Measurements from ENCODE around the gene SUN3.
A peak's percentile ranks its signal among the peaks of the same experiment; 100 is the strongest.
"Not testable (repeated sequence)": the region's sequence is repeated elsewhere in the genome, so short reads cannot be mapped to it uniquely, and the experiment has no call there.

The SUN3 gene

DNA sequence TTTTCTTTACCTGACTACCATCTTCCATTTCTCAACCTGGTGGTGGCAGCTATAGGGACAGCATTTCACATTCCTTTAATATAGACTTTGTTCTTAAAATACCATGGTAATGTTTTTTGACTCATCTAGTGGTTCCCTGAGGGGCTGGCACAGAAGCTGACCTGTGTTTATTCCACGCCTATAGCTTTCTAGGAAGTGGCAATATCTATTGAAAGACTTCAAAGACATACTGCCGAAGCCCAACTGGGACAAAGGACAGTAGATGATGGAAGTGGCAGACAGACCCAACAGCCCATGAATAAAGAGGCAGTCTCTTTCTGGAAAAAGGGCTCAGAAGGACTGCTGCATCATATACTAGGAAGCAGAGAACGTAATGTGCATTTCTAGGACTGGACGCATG, 11.2 kb downstream of the SUN3 start:
- DNase-seq = no peak

- no peak for DNase-seq
Observed at GRCh38 chr7:48016641-48017040, 12.3 kb downstream of the SUN3 start.

DNA sequence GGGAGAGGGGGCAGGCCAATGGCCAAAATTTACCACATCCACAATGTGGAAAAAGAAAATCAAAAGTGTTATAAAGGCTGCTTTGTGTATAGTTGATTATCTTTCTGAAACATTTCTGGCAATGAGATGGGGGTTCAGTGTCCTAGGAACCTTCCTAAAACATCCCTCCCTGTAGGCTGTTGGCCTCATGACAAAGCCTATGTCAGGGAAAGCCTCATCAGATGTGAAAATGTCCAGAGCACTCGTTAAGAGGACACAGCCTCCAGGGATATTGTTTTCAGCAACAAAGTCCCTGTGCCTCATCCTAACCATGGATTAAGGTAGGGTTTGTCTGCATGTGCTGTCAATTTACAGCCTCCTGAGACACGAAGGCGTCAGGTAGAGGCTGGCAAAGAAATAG, 17.0 kb downstream of the SUN3 start:
- no peak for DNase-seq

GRCh38 chr7:48011323-48011722, 17.6 kb downstream of the SUN3 start:
- no peak for DNase-seq

DNA sequence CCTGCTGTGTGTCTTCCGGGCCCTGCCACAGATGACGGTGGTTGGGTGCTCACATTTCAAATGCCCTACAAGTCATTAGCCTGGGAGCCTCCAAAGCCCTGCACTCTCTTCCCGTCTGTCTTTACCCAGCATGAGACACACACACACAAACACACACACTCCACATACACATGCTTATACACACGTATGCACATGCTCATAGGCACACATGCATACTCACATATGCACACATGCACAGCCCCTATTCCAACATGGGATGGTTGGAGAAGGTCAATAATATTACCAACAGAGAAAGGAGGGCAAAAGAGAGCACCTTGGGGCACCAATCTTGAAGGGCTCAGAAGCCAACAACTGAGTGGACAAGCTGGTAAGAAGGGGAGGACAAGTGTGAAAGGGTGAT, 19.0 kb downstream of the SUN3 start:
- DNase-seq = no peak

GRCh38 chr7:48009257-48009656, 19.6 kb downstream of the SUN3 start:
- DNase-seq = no peak

- DNase-seq = no peak
Observed at GRCh38 chr7:48006866-48007265, 22.0 kb downstream of the SUN3 start.

DNA sequence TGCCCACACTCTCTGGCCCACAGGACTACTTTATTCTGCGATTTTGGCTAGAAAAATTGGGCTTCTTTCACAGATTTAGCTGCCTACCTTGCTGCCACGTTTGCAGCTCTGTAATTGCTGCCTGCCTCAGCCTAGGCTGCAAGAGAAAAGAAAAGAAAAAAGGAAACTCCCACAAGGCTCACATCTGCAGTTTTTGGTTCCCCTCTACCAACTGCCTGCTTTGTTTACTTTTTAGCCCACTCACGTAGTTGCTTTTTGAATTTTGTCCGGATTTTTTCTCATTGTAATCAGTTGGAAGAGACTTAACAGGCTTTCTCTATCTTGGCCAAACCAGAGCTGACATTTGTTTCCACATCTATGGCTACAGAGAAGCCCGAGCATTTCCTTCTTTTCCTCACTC, 24.3 kb downstream of the SUN3 start:
- no peak for DNase-seq

DNA sequence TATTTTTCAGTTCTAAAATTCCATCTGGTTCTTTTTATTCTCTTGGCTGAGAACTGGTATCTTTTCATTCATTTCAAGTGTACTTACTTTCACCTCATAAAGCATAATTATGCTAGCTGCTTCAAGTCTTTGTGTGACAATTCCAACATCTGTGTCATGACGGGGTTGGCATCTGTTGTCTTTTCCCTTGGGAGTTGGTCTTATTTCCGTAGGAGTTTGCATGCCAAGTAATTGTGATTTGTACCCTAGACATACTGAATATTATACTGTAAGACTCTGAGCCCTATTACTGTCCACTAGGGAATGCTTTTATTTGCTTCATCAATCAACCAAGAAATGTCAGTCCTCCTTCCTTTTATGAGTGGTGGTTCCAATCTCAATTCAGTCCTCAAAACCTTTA, 24.9 kb downstream of the SUN3 start:
- no peak for DNase-seq

DNA sequence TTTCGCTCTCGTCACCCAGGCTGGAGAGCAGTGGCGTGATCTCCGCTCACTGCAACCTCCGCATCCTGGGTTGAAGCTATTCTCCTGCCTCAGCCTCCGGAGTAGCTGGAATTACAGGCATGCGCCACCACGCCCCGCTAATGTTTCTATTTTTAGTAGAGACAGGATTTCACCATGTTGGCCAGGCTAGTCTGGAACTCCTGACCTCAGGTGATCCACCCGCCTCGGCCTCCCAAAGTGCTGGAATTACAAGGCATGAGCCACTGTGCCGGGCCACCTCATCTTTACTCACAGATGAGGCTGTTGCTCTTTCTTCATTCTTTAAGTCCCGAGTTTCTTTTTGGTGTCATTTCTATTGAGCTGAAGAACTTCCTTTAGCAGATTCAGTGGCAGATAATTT, 28.7 kb downstream of the SUN3 start:
- DNase-seq = not testable (repeated sequence)

- no peak for DNase-seq
Observed at GRCh38 chr7:47999413-47999812, 29.5 kb downstream of the SUN3 start.

GRCh38 chr7:47992446-47992845, 36.5 kb downstream of the SUN3 start:
- DNase-seq = no peak

DNA sequence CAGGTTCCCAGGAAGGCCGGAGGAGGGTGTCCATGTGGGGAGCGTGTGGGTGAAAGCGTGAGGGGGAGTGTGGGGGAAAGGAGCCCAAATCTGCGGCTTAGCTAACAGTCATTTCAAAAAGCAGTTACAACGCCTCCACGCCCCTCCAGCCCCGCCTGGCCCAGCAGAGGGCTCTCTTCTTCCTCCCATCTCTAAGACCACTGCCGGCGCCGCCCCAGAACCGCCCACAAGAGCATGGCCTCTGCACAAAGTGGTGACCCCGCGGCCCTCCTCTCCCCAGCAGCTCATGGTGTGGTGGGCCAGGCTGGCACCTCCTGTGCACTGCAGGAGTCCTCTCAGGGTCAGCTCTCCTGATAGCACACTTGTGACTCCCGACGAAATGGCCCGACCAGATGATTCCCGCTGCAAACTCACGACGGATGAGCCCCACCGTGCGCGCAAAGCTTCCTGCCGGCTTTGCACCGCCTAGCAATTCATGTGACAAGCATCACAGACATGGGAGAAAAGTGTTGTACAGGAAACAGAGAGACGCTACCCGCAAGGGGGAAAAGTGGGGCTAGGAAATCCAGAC, 37.1 kb downstream of the SUN3 start:
- DNase-seq = peak; percentile 78

DNA sequence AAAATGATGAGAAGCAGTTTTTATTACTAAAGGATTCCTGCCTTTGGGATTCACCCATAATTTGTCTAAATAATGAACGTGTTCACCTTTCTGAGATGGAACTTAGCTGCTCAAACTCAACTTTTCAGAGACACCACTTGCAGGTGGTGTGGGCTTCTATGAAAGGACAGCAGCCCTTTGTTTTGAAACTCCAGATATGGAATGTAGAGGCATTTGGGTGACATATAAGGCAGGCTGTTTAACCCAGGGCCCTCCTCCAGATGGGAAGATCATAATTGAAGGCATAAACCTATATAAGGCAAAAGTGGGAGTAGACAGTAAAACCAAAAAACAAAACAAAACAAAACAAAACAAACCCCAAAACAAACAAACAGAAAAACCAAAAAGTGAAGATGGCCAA, 37.6 kb downstream of the SUN3 start:
- DNase-seq = no peak

- no peak for DNase-seq
Observed at GRCh38 chr7:47990592-47990991, 38.3 kb downstream of the SUN3 start.

- DNase-seq = not testable (repeated sequence)
Observed at GRCh38 chr7:47989607-47990400, 39.1 kb downstream of the SUN3 start.

- no peak for DNase-seq
Observed at GRCh38 chr7:47988496-47989386, 40.2 kb downstream of the SUN3 start.

DNA sequence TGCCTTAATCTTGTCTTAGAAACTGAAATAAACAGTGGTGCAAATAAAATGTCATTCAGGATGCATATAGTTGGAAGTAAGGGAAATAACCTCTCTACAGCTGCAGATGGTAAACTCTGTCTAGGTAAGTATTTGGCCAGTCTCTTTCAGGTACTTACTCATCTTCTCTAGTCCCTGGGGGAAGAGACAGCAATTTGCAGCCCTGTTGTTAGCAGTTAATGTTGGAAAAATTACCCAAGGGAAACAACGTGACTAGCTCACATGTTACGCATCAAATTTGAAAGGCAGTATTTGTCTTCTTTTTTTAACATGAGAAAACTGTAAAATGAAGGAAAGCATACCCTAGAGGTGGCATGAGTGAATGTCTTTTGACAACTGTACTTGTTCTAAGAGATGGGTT, 46.3 kb downstream of the SUN3 start:
- no peak for DNase-seq

DNA sequence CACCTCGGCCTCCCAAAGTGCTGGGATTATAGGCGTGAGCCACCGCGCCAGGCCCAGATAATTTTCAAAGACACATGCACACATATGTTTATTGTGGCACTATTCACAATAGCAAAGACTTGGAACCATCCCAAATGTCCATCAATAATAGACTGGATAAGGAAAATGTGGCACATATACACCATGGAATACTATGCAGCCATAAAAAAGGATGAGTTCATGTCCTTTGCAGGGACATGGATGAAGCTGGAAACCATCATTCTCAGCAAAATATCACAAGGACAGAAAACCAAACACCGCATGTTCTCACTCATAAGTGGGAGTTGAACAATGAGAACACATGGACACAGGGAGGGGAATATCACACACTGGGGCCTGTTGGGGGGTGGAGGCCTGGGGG, 48.3 kb downstream of the SUN3 start:
- not testable (repeated sequence) for DNase-seq

DNA sequence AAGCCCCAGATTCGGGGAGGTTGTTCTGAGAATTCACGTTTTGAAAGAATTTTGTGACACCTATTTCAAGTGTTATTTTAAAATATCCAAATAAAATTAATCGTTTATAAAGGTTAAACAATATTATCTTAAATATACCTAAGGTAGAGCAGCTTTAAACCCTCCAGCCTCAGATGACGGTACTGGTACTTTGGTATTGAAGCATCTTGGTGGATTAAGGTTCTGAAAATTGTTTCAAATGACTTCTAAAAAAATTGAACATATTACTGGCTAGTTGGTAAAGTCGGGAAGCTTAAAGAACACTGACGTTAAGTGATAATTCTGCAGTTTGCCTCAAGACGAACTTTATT, 49.1 kb downstream of the SUN3 start:
- DNase-seq = no peak

- peak; percentile 90 for DNase-seq
Observed at GRCh38 chr7:47979145-47979831, 49.6 kb downstream of the SUN3 start, which contains the start of gene HUS1. Gene HUS1 (minus strand): TSS chr7:47979615. CDS start chr7:47979519, 96 bp downstream.

GRCh38 chr7:47978790-47979144, 50.1 kb downstream of the SUN3 start:
- no peak for DNase-seq

- DNase-seq = no peak
Observed at GRCh38 chr7:47973739-47974138, 55.2 kb downstream of the SUN3 start.
